HCT116 (cell line): ENCODE measurements around the gene ATP6V0C. TPM values are rescaled to one million over a fixed set of nuclear protein-coding genes. Genes with fewer than 3 reads are reported as not detected.

Experiments used
- ATAC-seq: fragments of 200-7000 bp; cut with Tn5 transposase; 2 replicates; pipeline ENCODE4 v1.9.1; 2020; ENCODE audit warnings: mild to moderate bottlenecking, moderate library complexity
- BruUV-seq: library from RNA; stranded (reverse); fragments of 400-500 nt; replicated peaks from 2 replicates; lab custom pipeline; 2021; lab: Mats Ljungman, UMichigan
- CTCF ChIA-PET: fragments of 300-600 bp; sonication (Branson Sonifier 250); formaldehyde crosslinking; loops from one replicate; lab custom pipeline; 2021; ENCODE audit warnings: antibody characterized with exemption; lab: Charles Lee
- POLR2A ChIA-PET: fragments of 300-600, 350-600 bp; sonication (Branson Sonifier 250); formaldehyde crosslinking; loops from one replicate; lab custom pipeline; 2021; ENCODE audit warnings: antibody characterized with exemption; lab: Charles Lee
- RAD21 ChIA-PET, 2 experiments: fragments of 300-600 bp; sonication (Branson Sonifier 250); formaldehyde crosslinking; loops; one replicate each; lab custom pipeline; 2023; ENCODE audit warnings: low total read pairs in 2 of 2; ENCODE audit not compliant: uncharacterized antibody in 2 of 2, unreplicated experiment in 2 of 2, low non-redundant PET in 1 of 2; lab: Charles Lee
- DNase-seq: peaks from one replicate; pipeline ENCODE4 v3.0.0-alpha.2; 2010; ENCODE audit warnings: low read depth, low spot score
- H2AFZ ChIP-seq: fragments of 200-600 bp; shearing (Covaris generic), sonication (generic); 2 replicates; pipeline ENCODE4 v1.6.1; 2017; ENCODE audit warnings: low read depth, mixed run types, mixed read lengths, antibody characterized with exemption, low read length; ENCODE audit not compliant: poor library complexity, severe bottlenecking
- H3K27ac ChIP-seq: 2 replicates; pipeline ENCODE4 v1.5.1; 2012; ENCODE audit warnings: low read depth, low read length
- H3K27me3 ChIP-seq: fragments of 200-600 bp; sonication (generic); 2 replicates; pipeline ENCODE4 v1.6.1; 2016; ENCODE audit warnings: mixed run types, low read length, mixed read lengths; ENCODE audit not compliant: insufficient read depth
- H3K36me3 ChIP-seq, 2 experiments: fragments of 200-500 bp in 1 of 2; fragments of 200-600 bp in 1 of 2; sonication (Bioruptor generic) in 1 of 2; sonication (generic) in 1 of 2; 2 replicates each; pipeline versions ENCODE4 v1.5.1 to v1.6.1; 2014 to 2016; ENCODE audit warnings: low read length in 2 of 2, inconsistent platforms in 1 of 2, mixed read lengths in 1 of 2, mixed run types in 1 of 2; ENCODE audit not compliant: insufficient read depth in 2 of 2, control insufficient read depth in 1 of 2
- H3K4me1 ChIP-seq, 2 experiments: fragments of 200-600 bp in 1 of 2; sonication (generic) in 1 of 2; 2 replicates each; pipeline versions ENCODE4 v1.5.1 to v1.6.1; 2012 to 2017; ENCODE audit warnings: low read length in 2 of 2, inconsistent platforms in 1 of 2, mild to moderate bottlenecking in 1 of 2, mixed read lengths in 1 of 2, mixed run types in 1 of 2, moderate library complexity in 1 of 2; ENCODE audit not compliant: insufficient read depth in 2 of 2, control insufficient read depth in 1 of 2
- H3K4me2 ChIP-seq: fragments of 200-600 bp; sonication (generic); 2 replicates; pipeline ENCODE4 v1.6.1; 2017; ENCODE audit warnings: mixed run types, low read length, mixed read lengths
- H3K4me3 ChIP-seq, 2 experiments: fragments of 200-600 bp in 1 of 2; sonication (generic) in 1 of 2; replicated peaks in 1 of 2; 2 replicates each; pipeline ENCODE4 v1.5.1; 2011 to 2016; ENCODE audit warnings: low read length in 2 of 2, control low read depth in 1 of 2, low read depth in 1 of 2, mild to moderate bottlenecking in 1 of 2, mixed read lengths in 1 of 2, mixed run types in 1 of 2
- H3K79me2 ChIP-seq: fragments of 200-600 bp; sonication (generic); 2 replicates; pipeline ENCODE4 v1.6.1; 2017; ENCODE audit warnings: mild to moderate bottlenecking, mixed run types, low read length, moderate library complexity, mixed read lengths; ENCODE audit not compliant: insufficient read depth
- H3K9ac ChIP-seq: fragments of 200-600 bp; sonication (generic); 2 replicates; pipeline ENCODE4 v1.6.1; 2016; ENCODE audit warnings: low read length, mixed read lengths
- H3K9me2 ChIP-seq: fragments of 200-600 bp; sonication (generic), shearing (Covaris generic); 2 replicates; pipeline ENCODE4 v1.6.1; 2017; ENCODE audit warnings: mixed run types, mild to moderate bottlenecking, moderate library complexity; ENCODE audit not compliant: insufficient read depth
- H3K9me3 ChIP-seq, 2 experiments: fragments of 200-500 bp in 1 of 2; fragments of 200-600 bp in 1 of 2; sonication (Bioruptor generic) in 1 of 2; sonication (generic) in 1 of 2; 2 replicates each; pipeline ENCODE4 v1.6.1; 2014 to 2017; ENCODE audit warnings: low read length in 2 of 2, mixed read lengths in 2 of 2, inconsistent platforms in 1 of 2, low read depth in 1 of 2, mild to moderate bottlenecking in 1 of 2, mixed run types in 1 of 2, moderate library complexity in 1 of 2; ENCODE audit not compliant: control insufficient read depth in 1 of 2, insufficient read depth in 1 of 2
- H4K20me1 ChIP-seq: fragments of 200-600 bp; sonication (generic), shearing (Covaris generic); 2 replicates; pipeline ENCODE4 v1.6.1; 2017; ENCODE audit warnings: mixed run types, mild to moderate bottlenecking, moderate library complexity; ENCODE audit not compliant: insufficient read depth
- CEBPB ChIP-seq: IDR thresholded peaks from 2 replicates; pipeline ENCODE4 v1.6.1; 2012; ENCODE audit warnings: low read depth
- POLR2A ChIP-seq: IDR thresholded peaks from 2 replicates; pipeline ENCODE4 v1.7.0; 2011; ENCODE audit warnings: borderline replicate concordance; ENCODE audit not compliant: insufficient read depth, insufficient read length; ENCODE audit errors: extremely low read depth
- RAD21 ChIP-seq: IDR thresholded peaks from 2 replicates; pipeline ENCODE4 v1.6.1; 2012; ENCODE audit warnings: low read depth, mild to moderate bottlenecking
- REST ChIP-seq: IDR thresholded peaks from 2 replicates; pipeline ENCODE4 v1.6.1; 2012; ENCODE audit warnings: low read depth
- intact Hi-C: fragments of 100-400 bp; cut with micrococcal nuclease; formaldehyde crosslinking; loops from 2 replicates; pipeline ENCODE4 v1.10.0; 2022
- total RNA-seq: library from RNA; stranded (reverse); gene quantifications from one replicate; pipeline ENCODE4 v1.2.1, GENCODE V29; 2021; ENCODE audit not compliant: unreplicated experiment

The ATP6V0C gene
- total RNA-seq, 1 experiment from 2014 or later = 187 TPM

GRCh38 chr16:2505695-2506094, 8.1 kb upstream of the ATP6V0C start:
- POLR2A ChIA-PET = no interaction called here

More at GRCh38 chr16:2505695-2506094, 8.1 kb upstream of the ATP6V0C start:
- no TSS peak for BruUV-seq
- H3K27me3 ChIP-seq = no peaks in the 10 kb centered on the region
- no peak for DNase-seq
- H4K20me1 ChIP-seq = no peaks in the 10 kb centered on the region
- H3K9me3 ChIP-seq = no peaks in the 10 kb centered on the region
- no peak overlapping the region for H3K4me2 ChIP-seq
- intact Hi-C loops = loop anchor here (10.0 kb wide), 2 partner anchors 241 to 311 kb away; partner anchors contain the start of genes CASKIN1 and RNPS1
- H3K27ac ChIP-seq = no peak overlapping the region
- H3K4me1 ChIP-seq = peaks cover 3 to 12% of the 10 kb centered on the region in 2 experiments; a peak in 3 of 4 replicates
- no peaks in the 10 kb centered on the region for H3K9me2 ChIP-seq
- ATAC-seq = no peak
- no peak overlapping the region for H2AFZ ChIP-seq
- TF ChIP-seq REST (no peak), CEBPB (no peak), RAD21 (no peak), POLR2A (no peak)
- H3K79me2 ChIP-seq = no peaks in the 10 kb centered on the region
- RAD21 ChIA-PET = no interaction called here
- no peak overlapping the region for H3K4me3 ChIP-seq
- peaks cover 0 to 4% of the 10 kb centered on the region in 2 experiments; a peak in 1 of 4 replicates for H3K36me3 ChIP-seq
- CTCF ChIA-PET = no interaction called here
- H3K9ac ChIP-seq = no peak overlapping the region
